Measurements from ENCODE around the gene FXN. TPM values are rescaled to one million over a fixed set of nuclear protein-coding genes. Genes with fewer than 3 reads are reported as not detected.
"Not testable (repeated sequence)": the region's sequence is repeated elsewhere in the genome, so short reads cannot be mapped to it uniquely, and the experiment has no call there.

The FXN gene
- total RNA-seq, 1 donor from 2014 or later: 12.4 TPM

GRCh38 chr9:69107771-69108170 lies 72.2 kb downstream of the FXN start:
- H3K9me3 ChIP-seq: no peaks in the 10 kb centered on the region
- TF ChIP-seq CTCF (IDR thresholded peaks at IDR 0.05): no peak
- no peak overlapping the region for H3K27ac ChIP-seq
- no peaks in the 10 kb centered on the region for H3K4me1 ChIP-seq
- intact Hi-C loops (cut with DNase I): no loop called here
- no peaks in the 10 kb centered on the region for H3K27me3 ChIP-seq
- H3K4me3 ChIP-seq: no peak overlapping the region
- no peak for DNase-seq
- no peaks in the 10 kb centered on the region for H3K36me3 ChIP-seq
- no peak for ATAC-seq

- H3K27ac ChIP-seq; intact Hi-C loops (cut with DNase I); ATAC-seq: not testable (repeated sequence)
Measured at GRCh38 chr9:69108706-69109105, 73.2 kb downstream of the FXN start.

GRCh38 chr9:69109152-69109551 lies 73.6 kb downstream of the FXN start:
- no peaks in the 10 kb centered on the region for H3K27me3 ChIP-seq
- TF ChIP-seq CTCF (IDR thresholded peaks at IDR 0.05): no peak
- H3K4me1 ChIP-seq: no peaks in the 10 kb centered on the region
- no peaks in the 10 kb centered on the region for H3K9me3 ChIP-seq
- H3K27ac ChIP-seq: no peak overlapping the region
- H3K4me3 ChIP-seq: no peak overlapping the region
- DNase-seq (no peak), ATAC-seq (no peak)
- intact Hi-C loops (cut with DNase I): no loop called here
- H3K36me3 ChIP-seq: no peaks in the 10 kb centered on the region

More at GRCh38 chr9:69108706-69109105, 73.2 kb downstream of the FXN start:
- not testable (repeated sequence) for H3K4me1 ChIP-seq, H3K9me3 ChIP-seq, H3K4me3 ChIP-seq, H3K27me3 ChIP-seq, H3K36me3 ChIP-seq, DNase-seq

GRCh38 chr9:69112646-69113045 lies 77.1 kb downstream of the FXN start:
- H3K4me1 ChIP-seq; H3K9me3 ChIP-seq; ATAC-seq; H3K4me3 ChIP-seq; H3K36me3 ChIP-seq; intact Hi-C loops (cut with DNase I); H3K27ac ChIP-seq; H3K27me3 ChIP-seq; DNase-seq: not testable (repeated sequence)

GRCh38 chr9:69115621-69116020 lies 80.1 kb downstream of the FXN start:
- H3K4me3 ChIP-seq: no peak overlapping the region
- intact Hi-C loops (cut with DNase I): no loop called here
- DNase-seq (no peak), ATAC-seq (no peak)
- H3K4me1 ChIP-seq: no peaks in the 10 kb centered on the region
- no peaks in the 10 kb centered on the region for H3K27me3 ChIP-seq
- no peaks in the 10 kb centered on the region for H3K9me3 ChIP-seq
- no peaks in the 10 kb centered on the region for H3K36me3 ChIP-seq
- no peak overlapping the region for H3K27ac ChIP-seq
- TF ChIP-seq CTCF (IDR thresholded peaks at IDR 0.05): no peak

GRCh38 chr9:69118656-69119055 lies 83.1 kb downstream of the FXN start:
- no peak for TF ChIP-seq CTCF (IDR thresholded peaks at IDR 0.05)
- H3K9me3 ChIP-seq: no peaks in the 10 kb centered on the region
- no peaks in the 10 kb centered on the region for H3K4me1 ChIP-seq
- H3K4me3 ChIP-seq: no peak overlapping the region
- no peaks in the 10 kb centered on the region for H3K36me3 ChIP-seq
- no peak overlapping the region for H3K27ac ChIP-seq
- DNase-seq (no peak), ATAC-seq (no peak)
- intact Hi-C loops (cut with DNase I): no loop called here
- H3K27me3 ChIP-seq: no peaks in the 10 kb centered on the region

Data from upper lobe of right lung (tissue), 1 donor.